ENCODE results near the gene PPP1R14C.

GRCh38 chr6:150248300-150248699, 105.5 kb downstream of the PPP1R14C start:
- TF ChIP-seq CTCF (IDR thresholded peaks at IDR 0.05; ENCODE audit: poor library complexity) (no peak), EZH2phosphoT487 (IDR thresholded peaks at IDR 0.05; ENCODE audit: low read depth, severe bottlenecking, unreplicated experiment) (no peak), EZH2 (IDR thresholded peaks at IDR 0.05; ENCODE audit: borderline replicate concordance) (no peak)
